BE2C (cell line): ENCODE results near the gene CLEC16A.
A peak's percentile ranks its signal among the peaks of the same experiment; 100 is the strongest.

Experiments
- DNase-seq: peaks from one replicate; pipeline ENCODE4 v3.0.0-alpha.2; 2020
- H3K27me3 ChIP-seq: fragments of 250-450 bp; sonication (Bioruptor Pico); 2 replicates; pipeline ENCODE4 v1.5.1; 2020; ENCODE audit warnings: mild to moderate bottlenecking
- H3K36me3 ChIP-seq: fragments of 250-450 bp; sonication (Bioruptor Pico); 2 replicates; pipeline ENCODE4 v1.5.1; 2020; ENCODE audit warnings: mild to moderate bottlenecking
- H3K4me1 ChIP-seq: fragments of 250-450 bp; sonication (Bioruptor Pico); 2 replicates; pipeline ENCODE4 v1.5.1; 2020
- H3K4me3 ChIP-seq: 2 replicates; pipeline ENCODE4 v1.5.1; 2011; ENCODE audit warnings: low read depth, low read length
- H3K9me3 ChIP-seq: fragments of 250-450 bp; sonication (Bioruptor Pico); 2 replicates; pipeline ENCODE4 v1.5.1; 2020
- TF ChIP-seq, protein P1 (sequence below): IDR thresholded peaks from 2 replicates; pipeline ENCODE4 v1.5.1; 2012; ENCODE audit warnings: mild to moderate bottlenecking, low read depth, low read length

The CLEC16A gene

DNA sequence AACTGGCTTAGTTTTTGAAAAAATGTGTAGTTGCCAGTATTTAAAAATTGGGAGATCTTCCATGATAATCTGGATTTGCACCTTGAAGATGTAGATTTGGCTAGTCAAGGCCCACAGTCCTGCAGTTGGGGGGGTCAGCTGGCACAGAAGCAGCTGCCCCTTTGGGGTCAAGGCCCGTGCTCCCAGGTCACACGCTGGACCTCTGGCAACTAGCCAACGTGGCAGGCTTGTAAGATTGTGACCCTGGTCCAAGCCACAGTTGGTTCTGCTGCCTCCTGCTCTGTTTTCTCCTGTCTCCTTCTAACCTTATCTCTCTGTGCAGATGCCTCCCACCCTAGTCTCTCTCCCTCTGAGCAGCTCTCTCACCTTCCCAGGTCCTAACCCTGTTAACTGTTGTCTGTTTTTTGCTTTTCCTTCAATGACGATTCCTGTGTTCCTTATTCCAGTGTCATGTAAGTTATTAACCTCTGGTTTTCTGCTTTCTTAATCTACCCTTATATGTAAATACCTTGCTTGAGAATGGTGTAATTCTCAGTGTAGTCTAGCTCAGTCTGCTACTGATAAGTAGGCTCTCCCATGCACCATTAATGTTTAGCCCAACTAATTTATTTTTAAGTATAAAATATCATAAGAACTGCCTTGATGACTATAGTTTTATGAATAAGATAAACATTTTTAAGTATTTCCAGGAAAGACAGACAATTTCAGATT, 27.9 kb downstream of the CLEC16A start:
- Histone ChIP-seq H3K27me3 (no peaks in the 10 kb centered on the region), H3K4me1 (peaks cover 16% of the 10 kb centered on the region), H3K36me3 (peaks cover 11% of the 10 kb centered on the region), H3K9me3 (no peaks in the 10 kb centered on the region), H3K4me3 (no peak overlapping the region)
- DNase-seq: no peak
- TF ChIP-seq, protein P1, sequence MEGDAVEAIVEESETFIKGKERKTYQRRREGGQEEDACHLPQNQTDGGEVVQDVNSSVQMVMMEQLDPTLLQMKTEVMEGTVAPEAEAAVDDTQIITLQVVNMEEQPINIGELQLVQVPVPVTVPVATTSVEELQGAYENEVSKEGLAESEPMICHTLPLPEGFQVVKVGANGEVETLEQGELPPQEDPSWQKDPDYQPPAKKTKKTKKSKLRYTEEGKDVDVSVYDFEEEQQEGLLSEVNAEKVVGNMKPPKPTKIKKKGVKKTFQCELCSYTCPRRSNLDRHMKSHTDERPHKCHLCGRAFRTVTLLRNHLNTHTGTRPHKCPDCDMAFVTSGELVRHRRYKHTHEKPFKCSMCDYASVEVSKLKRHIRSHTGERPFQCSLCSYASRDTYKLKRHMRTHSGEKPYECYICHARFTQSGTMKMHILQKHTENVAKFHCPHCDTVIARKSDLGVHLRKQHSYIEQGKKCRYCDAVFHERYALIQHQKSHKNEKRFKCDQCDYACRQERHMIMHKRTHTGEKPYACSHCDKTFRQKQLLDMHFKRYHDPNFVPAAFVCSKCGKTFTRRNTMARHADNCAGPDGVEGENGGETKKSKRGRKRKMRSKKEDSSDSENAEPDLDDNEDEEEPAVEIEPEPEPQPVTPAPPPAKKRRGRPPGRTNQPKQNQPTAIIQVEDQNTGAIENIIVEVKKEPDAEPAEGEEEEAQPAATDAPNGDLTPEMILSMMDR: no peak

DNA sequence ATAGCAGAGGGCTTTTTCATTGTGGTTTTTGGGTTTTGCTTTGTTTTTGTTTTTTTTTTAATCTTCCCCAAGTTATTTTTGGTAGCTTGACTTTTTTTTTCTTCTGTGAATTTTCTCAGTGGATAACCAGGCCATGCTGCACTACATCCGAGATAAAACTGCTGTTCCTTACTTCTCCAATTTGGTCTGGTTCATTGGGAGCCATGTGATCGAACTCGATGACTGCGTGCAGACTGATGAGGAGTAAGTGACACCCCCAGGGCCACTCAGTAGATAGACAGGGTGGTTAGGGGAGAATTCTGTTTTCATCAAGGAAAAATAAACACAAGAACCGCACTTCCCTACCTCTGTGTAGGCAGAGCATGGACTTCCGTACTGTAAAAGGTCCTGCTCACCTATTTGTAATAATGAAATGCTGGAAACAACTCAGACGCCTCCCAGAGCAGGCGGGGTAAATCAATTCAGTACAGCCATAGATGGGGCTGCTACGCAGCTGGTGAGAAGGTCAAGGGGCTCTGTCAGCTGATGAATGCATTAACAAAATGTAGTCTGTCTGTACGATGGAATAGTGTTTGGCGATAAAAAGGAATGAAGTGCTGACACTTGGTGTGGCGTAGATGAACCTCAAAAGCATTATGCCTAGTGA, 28.6 kb downstream of the CLEC16A start:
- no peaks in the 10 kb centered on the region for H3K27me3 ChIP-seq
- no peaks in the 10 kb centered on the region for H3K9me3 ChIP-seq
- TF ChIP-seq, protein P1: no peak
- H3K4me3 ChIP-seq: no peak overlapping the region
- H3K36me3 ChIP-seq: peaks cover 11% of the 10 kb centered on the region
- DNase-seq: no peak
- H3K4me1 ChIP-seq: peaks cover 16% of the 10 kb centered on the region

DNA sequence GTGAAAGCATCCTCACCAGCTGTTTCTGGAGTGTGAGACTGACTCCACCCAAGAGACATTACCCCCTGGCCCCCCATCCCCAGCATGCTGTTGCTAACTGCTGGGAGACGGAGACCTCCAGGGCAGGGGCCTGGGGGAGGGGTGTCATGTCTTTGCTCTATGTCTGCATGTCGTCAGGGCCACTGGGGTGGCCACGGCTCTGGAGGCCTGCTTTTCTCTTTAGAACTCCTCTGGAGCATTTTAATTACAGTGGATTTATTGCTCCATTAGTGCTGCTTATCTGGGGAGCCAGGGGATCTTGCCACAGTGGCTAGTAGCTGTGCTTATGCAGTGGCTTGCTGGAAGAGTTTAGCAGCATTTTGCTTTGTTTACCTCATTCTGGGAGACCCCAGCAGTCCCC, 32.3 kb downstream of the CLEC16A start:
- DNase-seq: peak; percentile 91
- TF ChIP-seq, protein P1: no peak

DNA sequence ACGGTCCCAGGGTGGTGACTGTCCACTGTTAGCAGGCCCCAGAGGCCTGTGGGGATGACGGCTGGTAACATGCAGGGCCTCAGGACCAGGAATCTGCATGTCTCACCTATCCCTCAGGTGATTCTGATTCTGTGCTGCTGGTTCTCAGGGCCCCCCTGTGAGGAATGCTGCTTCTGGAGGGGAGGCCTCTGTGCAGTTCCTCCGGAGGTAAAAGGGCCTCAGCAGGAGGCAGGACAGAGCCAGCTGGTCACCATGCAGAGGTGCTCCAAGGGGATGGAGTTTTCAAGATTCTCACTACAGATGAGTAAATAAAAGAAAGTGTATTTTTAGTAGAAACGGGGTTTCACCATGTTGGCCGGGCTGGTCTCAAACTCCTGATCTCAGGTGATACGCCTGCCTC, 33.8 kb downstream of the CLEC16A start:
- H3K27me3 ChIP-seq: no peaks in the 10 kb centered on the region
- no peaks in the 10 kb centered on the region for H3K9me3 ChIP-seq
- no peak for DNase-seq
- TF ChIP-seq, protein P1: no peak
- H3K36me3 ChIP-seq: peaks cover 3% of the 10 kb centered on the region
- H3K4me3 ChIP-seq: no peak overlapping the region
- H3K4me1 ChIP-seq: peaks cover 3% of the 10 kb centered on the region

More for the DNA sequence above, 32.3 kb downstream of the CLEC16A start:
- Histone ChIP-seq H3K4me3 (no peak overlapping the region), H3K4me1 (peaks cover 12% of the 10 kb centered on the region), H3K27me3 (no peaks in the 10 kb centered on the region), H3K36me3 (peaks cover 3% of the 10 kb centered on the region), H3K9me3 (no peaks in the 10 kb centered on the region)

DNA sequence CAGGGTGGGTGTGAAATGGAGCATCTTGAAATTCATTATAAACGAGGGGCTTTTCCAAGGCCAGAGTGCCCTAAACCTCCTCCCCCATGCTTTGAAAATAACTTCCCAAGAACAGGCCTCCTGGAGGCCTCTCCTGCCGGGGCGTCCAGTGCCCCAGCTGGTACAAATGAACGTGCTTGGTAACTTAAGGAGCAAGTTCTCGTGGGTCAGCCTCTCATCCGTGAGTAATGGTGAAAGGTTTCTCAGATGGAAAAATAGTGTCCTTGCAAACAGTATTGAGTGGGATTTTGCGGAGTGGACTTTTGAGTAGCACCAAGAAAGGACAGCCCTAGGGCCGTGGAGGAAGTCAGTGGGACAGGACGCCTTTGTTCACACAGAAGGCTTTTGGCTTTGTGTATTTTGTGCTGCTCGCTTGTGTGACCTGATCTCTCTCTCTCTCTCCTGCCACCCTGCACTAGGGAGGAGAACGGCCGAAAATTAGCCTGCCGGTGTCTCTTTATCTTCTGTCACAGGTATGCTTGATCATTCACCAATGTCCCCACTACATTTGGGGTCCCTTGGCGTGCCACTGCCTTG, 34.6 kb downstream of the CLEC16A start:
- TF ChIP-seq, protein P1: no peak
- peaks cover 3% of the 10 kb centered on the region for H3K36me3 ChIP-seq
- no peaks in the 10 kb centered on the region for H3K9me3 ChIP-seq
- H3K4me1 ChIP-seq: peaks cover 3% of the 10 kb centered on the region
- no peak for DNase-seq
- no peaks in the 10 kb centered on the region for H3K27me3 ChIP-seq
- no peak overlapping the region for H3K4me3 ChIP-seq
